A673 (cell line): ENCODE measurements around the gene FAM151B. TPM values are rescaled to one million over a fixed set of nuclear protein-coding genes. Genes with fewer than 3 reads are reported as not detected.
"Not testable (repeated sequence)": the region's sequence is repeated elsewhere in the genome, so short reads cannot be mapped to it uniquely, and the experiment has no call there.

Source experiments
- BruUV-seq: library from RNA; stranded (reverse); fragments of 400-500 nt; replicated peaks from 2 replicates; lab custom pipeline; 2021; lab: Mats Ljungman, UMichigan
- CTCF ChIA-PET: fragments of 300-600 bp; sonication (Branson Sonifier 250); formaldehyde crosslinking; loops from one replicate; lab custom pipeline; 2022; ENCODE audit warnings: antibody characterized with exemption; lab: Charles Lee
- POLR2A ChIA-PET: fragments of 300-600 bp; sonication (Branson Sonifier 250); formaldehyde crosslinking; loops from one replicate; lab custom pipeline; 2022; ENCODE audit warnings: antibody characterized with exemption; ENCODE audit not compliant: low non-redundant PET; lab: Charles Lee
- DNase-seq: peaks from one replicate; pipeline ENCODE4 v3.0.0-alpha.2; 2015; ENCODE audit warnings: low spot score
- H3K27ac ChIP-seq: fragments of 200-600 bp; sonication (generic); 2 replicates; pipeline ENCODE4 v1.5.1; 2016; ENCODE audit warnings: mixed run types, low read depth, mild to moderate bottlenecking, mixed read lengths, antibody characterized with exemption, low read length; ENCODE audit not compliant: poor library complexity, severe bottlenecking
- H3K27me3 ChIP-seq: fragments of 200-600 bp; sonication (generic); replicated peaks from 2 replicates; pipeline ENCODE4 v1.6.1; 2017; ENCODE audit warnings: mixed run types, low read depth, mild to moderate bottlenecking, mixed read lengths, antibody characterized with exemption, low read length; ENCODE audit not compliant: insufficient read depth, poor library complexity
- H3K36me3 ChIP-seq: fragments of 200-600 bp; sonication (generic); 2 replicates; pipeline ENCODE4 v1.6.1; 2016; ENCODE audit warnings: mixed run types, mild to moderate bottlenecking, mixed read lengths, antibody characterized with exemption, low read length; ENCODE audit not compliant: insufficient read depth, poor library complexity, severe bottlenecking
- H3K4me1 ChIP-seq: fragments of 200-600 bp; sonication (generic); 2 replicates; pipeline ENCODE4 v1.6.1; 2017; ENCODE audit warnings: mixed run types, mild to moderate bottlenecking, mixed read lengths, antibody characterized with exemption, low read length; ENCODE audit not compliant: insufficient read depth, poor library complexity, severe bottlenecking
- H3K4me3 ChIP-seq: fragments of 200-600 bp; sonication (generic); 2 replicates; pipeline ENCODE4 v1.5.1; 2016; ENCODE audit warnings: low read depth, mixed run types, mild to moderate bottlenecking, mixed read lengths, low read length; ENCODE audit not compliant: poor library complexity, severe bottlenecking
- H3K9me3 ChIP-seq: fragments of 200-600 bp; sonication (generic); 2 replicates; pipeline ENCODE4 v1.6.1; 2016; ENCODE audit warnings: mixed run types, low read depth, mild to moderate bottlenecking, mixed read lengths, antibody characterized with exemption, low read length; ENCODE audit not compliant: poor library complexity, severe bottlenecking
- CTCF ChIP-seq: fragments of 300-800, 200-600 bp; sonication (generic); conservative IDR thresholded peaks from 2 replicates; pipeline ENCODE4 v1.5.1; 2017; ENCODE audit warnings: low read depth, mild to moderate bottlenecking, antibody characterized with exemption, low read length, moderate library complexity, mixed read lengths
- EZH2 ChIP-seq: fragments of 200-600 bp; sonication (generic); IDR thresholded peaks from 2 replicates; pipeline ENCODE4 v1.6.1; 2017; ENCODE audit warnings: borderline replicate concordance, low read depth, mild to moderate bottlenecking, mixed read lengths, antibody characterized with exemption, low read length; ENCODE audit not compliant: poor library complexity, severe bottlenecking
- intact Hi-C: fragments of 100-400 bp; cut with micrococcal nuclease; formaldehyde crosslinking; loops from one replicate; pipeline ENCODE4 v1.10.0; 2022; ENCODE audit not compliant: unreplicated experiment
- total RNA-seq: library from RNA; stranded (reverse); gene quantifications from 2 replicates; pipeline ENCODE4 v1.2.3, GENCODE V29; 2021

FAM151B gene
- total RNA-seq, 1 experiment from 2014 or later: 4.0 TPM

DNA sequence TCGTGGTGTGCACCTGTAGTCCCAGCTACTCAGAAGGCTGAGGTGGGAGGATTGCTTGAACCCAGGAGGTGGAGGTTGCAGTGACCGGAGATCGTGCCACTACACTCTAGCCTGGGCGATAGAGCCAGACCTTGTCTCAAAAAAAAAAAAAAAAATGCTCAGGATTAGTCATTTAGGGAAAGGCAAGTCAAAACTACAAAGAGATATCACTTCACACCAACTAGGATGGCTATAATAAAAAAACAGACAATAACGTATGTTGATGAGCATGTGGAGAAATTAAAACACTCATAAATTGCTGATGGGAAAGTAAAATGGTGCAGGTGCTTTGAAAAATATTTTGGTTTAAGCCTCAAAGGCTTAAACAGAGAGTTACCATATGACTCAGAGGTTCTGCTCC, 88.5 kb downstream of the FAM151B start:
- no peaks in the 10 kb centered on the region for H3K9me3 ChIP-seq
- intact Hi-C loops: no loop called here
- no peak overlapping the region for H3K4me3 ChIP-seq
- CTCF ChIA-PET: no interaction called here
- no peaks in the 10 kb centered on the region for H3K4me1 ChIP-seq
- H3K36me3 ChIP-seq: no peaks in the 10 kb centered on the region
- no TSS peak for BruUV-seq
- no peak for TF ChIP-seq CTCF
- no peak for TF ChIP-seq EZH2
- POLR2A ChIA-PET: no interaction called here
- DNase-seq: no peak
- H3K27me3 ChIP-seq: peaks cover 40% of the 10 kb centered on the region
- H3K27ac ChIP-seq: no peak overlapping the region

GRCh38 chr5:80577707-80578106, 89.8 kb downstream of the FAM151B start:
- H3K36me3 ChIP-seq: no peaks in the 10 kb centered on the region
- peaks cover 27% of the 10 kb centered on the region for H3K27me3 ChIP-seq
- H3K9me3 ChIP-seq: no peaks in the 10 kb centered on the region
- intact Hi-C loops: no loop called here
- no peak for TF ChIP-seq CTCF
- TF ChIP-seq EZH2: no peak
- H3K4me1 ChIP-seq: no peaks in the 10 kb centered on the region
- BruUV-seq: no TSS peak
- POLR2A ChIA-PET: no interaction called here
- CTCF ChIA-PET: no interaction called here
- no peak overlapping the region for H3K4me3 ChIP-seq
- no peak for DNase-seq
- H3K27ac ChIP-seq: no peak overlapping the region

DNA sequence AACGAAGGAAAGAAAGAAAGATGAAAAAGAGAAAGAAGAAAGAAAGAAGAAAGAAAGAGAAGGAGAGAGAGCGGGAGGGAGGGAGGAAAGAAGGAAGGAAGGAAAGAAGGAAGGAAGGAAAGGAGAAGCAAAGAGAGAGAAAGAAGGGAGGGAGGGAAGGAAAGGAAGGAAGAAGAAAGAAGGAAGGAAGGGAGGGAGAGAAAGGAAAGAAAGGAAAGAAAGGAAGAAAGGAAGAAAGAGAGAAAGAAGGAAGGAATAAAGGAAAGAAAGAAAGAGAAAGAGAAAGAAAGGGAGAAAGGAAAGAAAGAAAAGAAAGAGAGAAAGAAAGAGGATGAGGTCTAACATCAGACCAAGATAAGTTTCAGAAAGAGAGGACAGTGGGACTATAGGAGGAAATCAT, 91.2 kb downstream of the FAM151B start:
- TF ChIP-seq CTCF (no peak), EZH2 (no peak)

GRCh38 chr5:80580291-80580690, 92.4 kb downstream of the FAM151B start:
- H3K27me3 ChIP-seq, H3K36me3 ChIP-seq, H3K9me3 ChIP-seq, H3K4me3 ChIP-seq, CTCF ChIA-PET, H3K27ac ChIP-seq, intact Hi-C loops, BruUV-seq, DNase-seq, POLR2A ChIA-PET, H3K4me1 ChIP-seq: not testable (repeated sequence)

More for the DNA sequence above, 91.2 kb downstream of the FAM151B start:
- BruUV-seq: no TSS peak
- no peak for DNase-seq
- no peaks in the 10 kb centered on the region for H3K9me3 ChIP-seq
- H3K4me3 ChIP-seq: no peak overlapping the region
- no peaks in the 10 kb centered on the region for H3K36me3 ChIP-seq
- intact Hi-C loops: no loop called here
- POLR2A ChIA-PET: no interaction called here
- CTCF ChIA-PET: no interaction called here
- peaks cover 21% of the 10 kb centered on the region for H3K27me3 ChIP-seq
- H3K27ac ChIP-seq: no peak overlapping the region
- no peaks in the 10 kb centered on the region for H3K4me1 ChIP-seq
